ENCODE data around the gene CAPZB.

The CAPZB gene

DNA sequence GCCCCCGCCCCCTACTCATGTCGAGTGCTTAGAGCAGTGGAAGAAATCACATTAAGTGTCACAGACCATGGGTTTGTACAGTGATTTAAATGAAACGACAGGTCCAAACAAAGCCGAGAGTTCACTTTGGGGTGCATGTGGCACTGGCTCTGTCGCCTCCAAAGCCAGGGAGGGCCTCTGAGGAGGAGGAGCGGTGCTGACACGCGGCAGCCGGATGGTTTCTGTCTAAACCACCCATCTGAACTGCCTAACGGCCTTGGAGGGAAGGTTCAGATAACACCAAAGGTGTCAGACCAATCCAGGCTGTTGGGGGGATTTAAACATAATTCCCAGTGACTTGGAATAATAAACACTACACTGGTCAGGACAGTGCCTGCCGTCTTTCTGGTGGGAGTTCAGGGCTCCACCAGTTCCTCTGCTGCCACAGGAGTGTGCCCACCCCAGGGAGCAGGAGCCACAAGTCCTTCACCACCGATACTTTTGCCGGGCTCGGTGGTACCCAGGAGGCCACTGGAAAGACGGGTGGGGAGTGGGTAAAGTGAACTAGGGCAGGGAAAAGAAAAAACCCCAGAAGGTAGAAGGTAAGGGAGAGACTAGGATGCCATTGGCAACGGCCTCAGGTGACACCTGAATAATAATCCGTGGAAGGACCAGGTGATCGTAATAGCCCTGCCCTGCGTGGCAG, 95.0 kb downstream of the CAPZB start:
- no peak for DNase-seq

DNA sequence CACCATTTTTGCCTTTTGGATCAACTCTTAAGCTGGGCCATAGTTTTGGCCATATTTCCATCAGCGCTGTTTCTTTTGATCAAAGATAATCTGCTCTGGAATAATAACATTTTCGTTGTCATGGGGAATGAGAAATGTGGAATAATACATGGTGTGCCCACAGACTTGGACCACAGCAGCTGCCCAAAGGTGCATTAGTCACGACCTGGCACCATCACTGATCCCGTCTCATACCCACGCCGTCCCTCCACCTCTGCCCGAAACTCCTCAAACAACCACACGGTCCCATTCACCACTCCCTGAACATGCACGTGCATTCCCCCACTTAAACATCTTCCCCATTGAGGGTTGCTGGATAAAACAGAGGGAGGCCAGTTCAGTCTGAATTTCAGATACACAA, 96.4 kb downstream of the CAPZB start:
- DNase-seq, result no peak

DNA sequence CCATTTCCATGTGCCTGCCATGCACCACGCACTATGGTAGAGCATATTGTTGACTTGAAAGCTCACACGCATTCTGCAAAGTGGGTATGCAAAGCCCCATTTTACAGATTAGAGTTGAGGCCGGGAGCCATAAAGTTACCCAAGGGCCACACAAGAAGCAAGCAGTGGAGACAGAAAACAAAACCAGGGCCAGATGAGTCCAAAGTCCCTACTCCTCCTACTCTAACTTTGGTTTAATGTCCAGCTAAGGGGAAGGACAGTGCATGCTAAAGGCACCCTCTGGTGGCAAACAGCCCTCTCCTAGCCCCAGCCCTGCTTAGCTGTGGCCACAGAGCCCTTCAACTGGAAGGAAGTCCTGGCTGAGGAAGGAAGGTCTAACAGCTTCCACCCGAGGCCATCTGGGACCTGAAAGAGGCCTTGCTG, 98.3 kb downstream of the CAPZB start:
- DNase-seq, result peak in 1 of 51 donors; percentile 11

DNA sequence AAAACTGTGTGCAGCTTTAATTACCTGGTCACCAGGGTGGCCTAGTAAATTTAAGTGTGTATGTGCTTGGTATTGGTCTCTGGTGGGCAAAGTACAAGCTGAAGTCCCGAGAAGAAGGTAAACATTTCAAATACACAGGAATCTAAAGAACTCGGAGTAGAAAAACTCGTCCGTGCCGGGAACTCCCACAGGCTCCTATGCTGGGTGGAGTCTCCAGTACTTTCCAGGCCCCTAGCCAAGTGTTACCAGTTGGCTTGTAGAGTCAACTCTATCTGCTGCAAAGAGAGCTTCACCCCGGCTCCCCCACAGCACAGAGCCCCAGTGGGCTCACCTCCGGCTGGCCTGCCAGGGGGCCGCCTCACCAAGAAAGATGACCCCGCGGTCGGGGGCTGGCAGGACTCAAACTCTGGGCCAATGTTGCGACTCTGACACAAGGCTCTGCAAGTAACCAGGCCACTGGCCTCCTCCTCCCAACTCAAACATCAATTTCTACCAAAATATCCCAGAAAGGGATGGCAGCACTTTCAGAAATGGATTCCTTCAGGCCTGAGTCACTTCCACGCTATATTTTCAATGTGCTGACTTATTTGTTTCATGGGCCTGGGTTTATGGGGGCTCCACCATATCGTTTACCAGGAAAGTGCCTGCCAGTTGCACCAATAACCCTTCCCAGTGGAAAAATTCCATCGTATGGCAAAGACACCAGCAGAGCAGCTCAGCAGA, 99.3 kb downstream of the CAPZB start:
- DNase-seq, result no peak

DNA sequence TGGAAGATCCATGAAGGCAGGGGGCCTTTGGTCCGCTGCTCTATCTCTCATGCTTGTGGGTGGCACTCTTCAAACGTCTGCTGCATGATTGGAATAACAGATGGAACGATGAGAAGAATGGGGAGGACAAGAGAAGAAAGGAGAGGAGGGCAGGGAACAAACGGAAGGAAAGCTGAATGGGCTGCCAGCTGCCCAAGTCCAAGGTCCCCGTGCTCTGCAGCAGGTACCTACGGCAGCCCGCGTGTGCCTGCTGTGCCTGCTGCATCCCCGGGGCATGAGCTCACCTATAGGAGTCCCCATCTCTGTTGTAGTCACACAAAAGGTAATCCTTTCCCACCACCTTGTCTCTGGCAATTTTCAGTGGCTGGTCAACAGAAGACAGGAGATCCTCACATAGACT, 100.1 kb downstream of the CAPZB start:
- no peak for DNase-seq

DNA sequence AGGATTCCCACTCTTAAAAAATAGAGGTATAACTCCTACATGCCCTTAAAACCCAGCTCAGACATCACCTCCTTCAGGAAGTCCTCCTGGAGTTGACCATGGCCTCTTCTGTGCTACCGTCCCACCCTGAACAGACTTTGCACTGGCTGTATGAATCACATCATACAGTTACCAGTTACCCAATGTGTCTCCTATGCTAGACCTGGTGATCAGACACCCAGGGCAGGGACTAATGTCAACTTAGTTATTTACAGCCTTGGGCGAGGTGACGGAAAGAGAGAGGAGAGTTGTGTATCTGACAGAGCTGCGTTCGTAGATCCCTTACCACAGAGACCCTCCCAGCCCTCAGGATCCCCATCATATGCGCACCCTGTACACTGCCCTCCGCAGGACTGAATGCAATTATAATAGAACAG, 100.6 kb downstream of the CAPZB start:
- no peak for DNase-seq

DNA sequence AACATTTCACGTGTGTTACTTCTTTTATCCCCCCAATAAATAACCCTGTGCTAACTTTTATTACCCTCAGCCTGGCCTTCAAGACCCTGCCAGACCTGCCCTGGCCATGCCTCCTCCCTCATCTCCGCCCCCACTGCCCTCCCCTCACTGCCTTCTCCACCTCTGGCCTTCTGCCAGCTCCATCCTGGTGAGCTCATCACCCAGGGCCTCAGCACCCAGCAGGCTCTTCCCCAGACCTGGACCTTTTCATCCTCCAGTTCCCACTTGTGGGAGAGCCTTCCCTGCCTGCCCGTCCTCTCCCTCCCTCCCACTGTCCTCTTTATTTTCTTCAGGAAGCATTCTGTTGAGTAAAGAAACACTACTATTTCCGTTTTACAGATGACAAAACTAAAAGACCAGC, 101.2 kb downstream of the CAPZB start:
- peak in 2 of 51 donors; percentile 11 to 30 for DNase-seq

DNA sequence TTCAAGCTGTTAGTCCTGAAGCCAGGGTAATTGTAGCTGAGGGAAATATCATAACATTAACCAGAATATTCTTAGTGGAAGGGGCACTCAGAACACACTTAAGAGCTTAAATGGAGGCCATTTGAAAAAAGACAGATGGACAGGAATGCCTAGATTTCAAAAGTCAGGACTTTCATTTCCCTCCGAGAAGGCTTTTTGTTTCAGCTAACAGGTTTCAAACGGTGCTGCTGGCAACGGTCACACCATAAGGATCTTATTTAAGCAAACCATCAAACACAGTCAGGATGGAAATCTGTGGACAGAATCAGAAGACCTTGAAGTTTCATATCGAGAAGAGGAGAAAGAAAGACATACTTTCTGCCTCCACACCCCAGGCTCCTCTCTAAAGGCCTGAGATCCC, 103.1 kb downstream of the CAPZB start:
- no peak for DNase-seq

DNA sequence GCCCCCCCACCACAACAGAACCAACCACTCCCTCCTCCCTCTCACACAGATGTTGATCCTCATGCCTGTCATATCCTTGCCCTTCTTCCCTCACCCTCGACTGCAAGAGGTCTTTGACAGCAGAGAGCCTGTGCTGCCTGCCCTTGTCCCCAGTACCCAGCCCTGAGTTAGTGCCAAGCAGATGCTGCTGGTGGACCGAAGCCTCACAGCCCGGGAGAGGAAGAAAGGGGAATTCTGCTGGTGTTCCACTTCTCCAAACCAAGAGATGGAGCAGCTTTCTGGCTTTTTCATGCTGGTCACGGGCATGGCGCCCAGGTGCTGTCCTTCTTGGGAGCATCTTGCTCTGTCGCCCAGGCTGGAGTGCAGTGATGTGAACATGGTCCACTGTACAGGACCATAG, 104.1 kb downstream of the CAPZB start:
- peak in 21 of 51 donors; percentile 7 to 51 (median 34) for DNase-seq

DNA sequence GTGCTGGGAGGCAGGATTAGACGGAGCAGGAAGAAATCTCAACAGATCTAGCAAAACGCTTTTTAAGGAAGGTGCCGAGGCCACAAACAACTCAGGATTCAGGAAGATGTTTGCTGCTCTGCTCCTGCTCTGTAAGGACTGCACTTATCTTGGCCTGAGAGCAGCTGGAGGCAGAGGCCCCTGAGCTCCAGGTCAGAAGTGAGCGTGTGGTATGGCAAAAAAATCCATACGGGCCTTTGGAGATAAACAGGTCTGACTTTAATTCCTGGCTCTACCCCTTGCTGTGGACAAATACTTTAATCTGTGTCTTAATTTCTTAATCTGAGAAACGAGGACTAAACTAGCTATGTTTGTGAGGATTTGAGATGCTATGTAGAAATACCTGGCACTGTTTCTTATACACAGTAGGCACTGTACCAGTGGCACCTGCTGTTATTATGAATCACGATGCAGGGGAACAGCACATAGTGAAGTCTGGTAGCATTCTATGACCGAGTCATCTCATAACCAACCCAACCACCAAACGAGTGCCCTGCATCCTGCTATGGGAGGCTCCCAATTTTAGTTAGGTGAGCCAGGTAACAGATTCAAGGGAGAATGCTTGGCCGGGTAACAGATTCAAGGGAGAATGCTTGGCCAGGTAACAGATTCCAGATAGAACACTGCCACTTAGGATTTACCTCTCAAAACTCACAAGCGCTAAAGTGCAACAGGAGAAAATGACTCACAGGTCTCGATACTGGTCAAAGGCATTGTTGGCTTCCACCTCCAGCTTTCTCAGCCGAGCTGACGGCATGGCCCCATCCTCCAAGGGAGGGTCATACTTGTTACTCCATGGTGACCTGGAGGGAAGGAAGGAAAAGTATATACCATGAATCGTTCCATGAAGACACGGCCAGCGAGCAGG, 107.3 kb downstream of the CAPZB start:
- no peak for DNase-seq

DNA sequence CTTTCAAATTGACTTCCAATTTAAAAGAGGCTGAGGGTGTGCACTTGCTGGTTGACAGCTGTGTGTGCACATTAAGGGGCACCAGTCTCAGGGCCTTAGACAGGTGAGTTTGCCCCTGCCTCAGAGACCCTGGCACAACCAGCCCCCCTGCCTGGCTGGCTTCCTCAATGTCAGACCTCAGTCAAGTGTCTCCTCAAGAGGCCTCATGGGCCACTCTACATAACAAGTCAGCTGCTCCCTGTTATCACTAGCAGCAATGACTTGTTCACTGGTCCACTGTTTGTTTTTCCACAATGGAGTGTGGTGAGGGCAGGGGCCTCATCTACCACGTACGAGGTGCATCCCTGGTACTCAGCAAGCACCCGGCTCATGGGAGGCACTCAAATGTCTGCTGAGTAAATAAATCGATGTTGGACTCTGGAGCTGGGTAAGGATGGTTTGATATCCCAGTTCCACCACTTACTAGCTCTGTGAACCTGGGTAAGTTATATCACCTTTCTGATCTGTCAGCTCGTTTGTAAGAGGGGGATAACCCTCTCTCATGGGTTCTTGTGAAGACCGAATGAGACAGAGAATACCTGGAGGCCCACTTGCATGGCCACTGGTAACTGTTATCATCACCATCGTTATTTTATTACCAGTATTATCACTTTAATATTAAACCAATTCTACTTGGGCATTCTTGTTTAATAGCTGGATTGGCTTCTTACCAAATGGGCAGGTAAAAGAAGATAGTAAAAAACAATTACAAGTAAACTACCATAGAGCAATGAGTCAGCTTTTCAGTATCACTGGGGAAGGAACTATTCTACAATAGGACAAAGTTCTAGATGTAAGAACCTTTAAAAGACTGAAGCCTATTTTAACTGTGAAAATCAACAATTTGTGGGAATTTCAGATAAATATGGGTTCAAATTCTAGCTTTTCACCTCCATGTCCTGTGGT, 108.6 kb downstream of the CAPZB start:
- no peak for DNase-seq

DNA sequence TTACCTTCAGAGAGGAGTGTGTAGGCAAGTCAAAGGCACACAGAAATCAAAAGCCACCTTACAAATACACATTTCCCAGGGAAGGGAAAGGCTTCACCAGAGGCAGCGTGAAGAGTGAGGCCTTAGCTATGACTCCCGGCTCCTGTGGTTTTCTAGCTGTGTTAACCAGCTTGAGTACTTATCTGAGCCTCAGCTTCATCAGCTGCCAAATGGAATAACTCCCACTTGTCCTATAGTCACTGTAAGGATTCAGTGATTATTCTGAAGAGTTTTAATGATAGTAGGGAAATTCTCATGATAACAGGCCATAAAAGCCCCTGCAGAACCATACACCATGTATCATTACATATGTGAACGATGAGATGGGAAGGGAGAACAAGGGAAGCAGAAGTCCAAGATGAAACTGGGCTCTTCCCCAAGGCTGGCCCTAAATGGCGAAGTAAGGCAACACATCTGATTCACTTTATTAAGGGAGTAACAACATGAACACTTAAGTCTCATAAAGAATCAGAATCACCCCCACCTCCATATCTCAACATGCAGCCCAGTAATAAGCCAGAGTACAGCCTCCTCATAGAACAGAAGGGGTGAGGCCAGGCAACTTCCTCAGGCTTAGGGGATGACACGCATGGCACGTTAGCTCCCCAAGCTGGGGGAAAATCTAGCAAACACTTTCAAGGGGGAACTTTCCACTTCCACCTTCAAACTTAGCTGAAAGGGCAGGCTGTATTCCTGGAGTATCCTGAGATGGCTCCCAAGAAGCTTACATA, 109.5 kb downstream of the CAPZB start:
- DNase-seq, result no peak

DNA sequence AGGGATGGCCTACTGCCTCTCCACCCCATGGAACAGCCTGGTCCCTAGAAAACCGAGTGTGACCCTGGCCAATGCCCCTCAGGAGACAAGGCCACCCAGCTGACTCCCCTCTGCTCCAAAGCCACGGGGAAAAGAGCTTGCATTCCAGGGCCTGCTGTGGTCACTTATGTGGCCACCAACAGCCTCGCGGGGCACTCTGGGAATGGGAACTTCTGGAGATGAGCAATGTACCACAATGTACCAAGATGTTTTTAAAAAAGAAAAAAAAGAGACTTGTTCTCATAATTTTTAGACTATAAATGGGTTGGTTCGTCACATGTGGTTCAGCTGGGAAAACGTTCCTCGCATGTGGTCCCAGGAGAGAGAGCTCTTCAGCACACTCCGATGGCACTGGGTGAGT, 110.4 kb downstream of the CAPZB start:
- DNase-seq, result no peak

DNA sequence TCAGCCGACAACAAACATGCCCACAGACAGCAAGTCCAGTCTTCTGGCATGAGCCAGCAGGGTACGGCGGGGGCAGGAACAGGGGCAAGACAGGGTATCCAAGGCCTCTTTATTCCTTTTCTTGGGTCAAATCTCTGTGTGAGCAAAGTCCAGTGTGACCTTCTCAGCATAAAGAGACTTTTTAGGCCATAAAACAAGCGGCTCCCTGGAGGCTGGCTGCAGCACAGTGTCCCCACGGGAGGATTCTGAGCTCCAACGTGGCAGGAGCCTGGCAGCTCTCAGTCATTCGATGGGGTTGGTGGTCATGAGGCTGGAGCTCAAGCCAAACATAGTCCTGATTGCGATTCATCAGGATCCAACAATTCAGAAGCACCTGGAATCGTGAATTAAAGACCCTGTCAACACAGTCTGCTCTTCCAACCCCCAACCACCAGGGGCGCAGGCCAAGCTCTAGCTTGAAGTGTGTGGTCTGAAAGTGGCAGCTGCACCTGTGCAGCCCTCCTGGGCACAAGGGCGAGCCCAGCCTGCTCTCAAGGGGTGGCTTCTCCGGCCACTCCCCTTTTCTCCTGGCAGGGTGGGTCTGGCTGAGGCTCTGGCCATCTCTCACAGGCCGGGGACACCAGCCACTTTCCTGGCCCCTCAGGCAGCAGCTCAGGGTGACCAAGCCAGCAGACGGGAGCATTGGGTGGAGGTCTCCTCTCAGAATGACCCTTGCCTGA, 111.1 kb downstream of the CAPZB start:
- DNase-seq, result no peak

DNA sequence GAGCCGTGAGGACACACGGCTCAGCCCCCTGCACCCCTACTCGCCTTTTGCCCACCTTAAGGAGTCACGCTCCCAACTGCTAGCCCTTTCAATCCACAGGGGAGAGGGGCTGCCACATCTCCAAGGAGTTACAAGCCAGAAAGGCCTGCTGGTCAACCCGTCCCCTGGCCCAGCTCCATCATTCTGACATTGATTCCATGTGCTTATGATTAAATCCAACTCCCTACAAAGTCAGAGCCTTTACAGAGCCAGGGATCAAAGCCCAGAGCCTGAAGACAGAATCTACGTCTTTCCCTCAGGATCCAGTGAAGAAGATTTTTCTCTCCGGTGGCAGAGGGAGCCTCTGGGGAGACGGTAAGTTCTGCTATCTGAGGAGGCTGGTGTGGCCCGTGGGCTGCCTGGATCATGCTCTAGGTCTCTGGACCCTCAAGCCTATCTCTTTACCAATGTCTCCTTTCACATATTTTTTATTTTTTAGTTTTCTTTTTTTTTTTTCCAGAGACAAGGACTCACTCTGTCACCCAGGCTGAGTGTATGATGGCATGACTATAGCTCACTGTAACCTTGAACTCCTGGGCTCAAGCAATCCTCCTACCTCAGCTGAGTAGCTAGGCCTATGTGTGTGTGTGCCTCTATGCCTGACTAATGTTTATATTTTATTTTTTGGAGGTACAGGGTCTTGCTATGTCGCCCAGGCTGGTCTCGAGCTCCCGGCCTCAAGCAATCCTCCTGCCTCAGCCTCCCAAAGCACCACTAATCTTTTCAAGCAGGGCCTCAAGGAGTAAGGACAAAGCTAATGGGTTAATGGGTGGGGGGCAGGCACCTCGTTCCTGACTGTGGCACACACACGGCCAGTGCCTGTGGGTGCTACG, 111.9 kb downstream of the CAPZB start:
- DNase-seq, result no peak

DNA sequence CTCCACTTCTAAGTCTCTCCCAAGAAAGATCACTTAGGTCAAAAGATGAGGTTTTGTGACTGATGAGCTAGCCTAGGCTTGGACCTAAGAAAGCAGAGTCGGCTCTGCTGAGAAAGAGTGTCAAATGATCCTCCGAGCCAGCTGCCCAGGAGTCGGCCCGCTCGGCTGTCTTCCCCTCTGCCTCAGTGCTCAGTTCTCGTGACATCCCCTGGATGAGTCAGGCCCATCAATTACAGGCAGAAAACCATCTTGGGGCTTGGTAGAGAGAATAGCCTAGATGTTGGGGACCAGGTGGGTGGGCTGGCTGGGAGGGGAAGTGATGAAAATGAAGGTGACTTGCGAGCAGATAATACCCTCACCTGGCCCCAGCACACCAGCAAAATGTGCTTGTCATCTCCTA, 112.7 kb downstream of the CAPZB start:
- no peak for DNase-seq

DNA sequence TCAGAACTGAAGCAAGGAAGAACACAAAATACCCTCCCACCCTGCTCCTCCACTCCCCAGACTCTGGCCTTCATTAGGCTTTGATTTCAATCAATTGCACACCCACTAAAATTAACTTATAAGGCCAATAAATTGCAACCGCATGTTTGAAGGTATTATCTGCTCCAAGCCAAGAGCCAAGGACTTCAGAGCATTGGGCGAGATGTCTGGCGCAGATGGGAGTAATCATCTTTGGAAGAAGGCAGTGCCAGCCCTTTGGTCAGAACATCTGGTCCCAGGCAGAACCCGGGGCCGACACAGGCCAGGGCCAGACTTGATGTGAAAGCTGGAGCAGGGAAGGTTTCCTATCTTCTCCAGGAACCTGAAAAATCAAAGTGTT, 113.2 kb downstream of the CAPZB start:
- no peak for DNase-seq
